Measurements from ENCODE around the gene ANKH. TPM values are rescaled to one million over a fixed set of nuclear protein-coding genes. Genes with fewer than 3 reads are reported as not detected.
"Not testable (repeated sequence)": the region's sequence is repeated elsewhere in the genome, so short reads cannot be mapped to it uniquely, and the experiment has no call there.

ANKH gene
- total and polyA plus RNA-seq, 10 donors: 9.0 to 87.3 (median 46.7) TPM

GRCh38 chr5:14880688-14881087 lies 9.1 kb upstream of the ANKH start:
- H3K27ac ChIP-seq: no peak overlapping the region
- peaks cover 0 to 16% (median 0%) of the 10 kb centered on the region in 7 donors for H3K27me3 ChIP-seq (replicated peaks in 1 of 7)
- intact Hi-C loops (cut with DNase I; ENCODE audit: low total_unique reads): loop anchor here (10.0 kb wide), 1 partner anchor 124 kb away; no protein-coding TSS in a partner anchor
- DNase-seq: no peak
- WGBS, 5 donors: 44 to 90% (median 77%) methylated on average over 1 of the region's 1 CpG
- H3K9me3 ChIP-seq: no peaks in the 10 kb centered on the region
- no peaks in the 10 kb centered on the region for H3K4me1 ChIP-seq
- no peak for TF ChIP-seq POLR2AphosphoS5 (IDR thresholded peaks at IDR 0.05)
- TF ChIP-seq CTCF (IDR thresholded peaks at IDR 0.05 in 8 of 11, conservative IDR thresholded peaks at IDR 0.05 in 3 of 11): no peak
- no peak for TF ChIP-seq POLR2A (IDR thresholded peaks at IDR 0.05)
- no peak overlapping the region for H3K4me3 ChIP-seq
- no peaks in the 10 kb centered on the region for H3K36me3 ChIP-seq

DNA sequence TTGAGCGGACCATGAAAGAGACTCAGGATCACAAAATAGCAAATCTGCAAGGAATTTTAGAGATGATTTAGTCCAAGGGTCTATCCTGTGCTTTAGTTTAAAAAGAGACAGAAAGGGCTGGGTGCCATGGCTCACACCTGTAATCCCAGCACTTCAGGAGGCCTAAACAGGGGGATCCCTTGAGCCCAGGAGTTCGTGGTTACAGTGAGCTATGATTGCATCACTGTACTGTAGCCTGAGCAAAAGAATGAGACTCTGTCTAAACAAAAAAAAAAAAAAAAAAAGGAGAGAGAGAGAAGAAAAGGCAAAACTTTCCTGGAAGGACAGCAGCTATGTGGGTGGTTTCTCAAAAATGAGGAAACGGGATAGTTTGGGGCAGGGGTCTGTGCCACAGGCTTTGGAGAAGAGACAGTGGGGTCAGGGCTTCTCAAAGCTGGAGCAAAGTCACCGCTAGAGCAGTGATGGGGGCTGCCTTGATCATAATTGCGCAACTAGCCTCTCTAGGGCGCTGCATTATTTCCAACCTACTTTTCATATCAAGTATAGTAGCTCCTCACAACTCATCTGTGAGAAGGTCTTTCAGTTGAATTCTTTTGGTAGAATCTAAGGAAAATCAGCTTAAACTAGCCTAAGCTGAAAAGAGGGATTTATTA lies 8.5 kb upstream of the ANKH start:
- Histone ChIP-seq H3K4me3 (no peak overlapping the region), H3K4me1 (no peaks in the 10 kb centered on the region), H3K36me3 (no peaks in the 10 kb centered on the region), H3K27ac (no peak overlapping the region), H3K27me3 (replicated peaks in 1 of 7) (peaks cover 0 to 16% (median 0%) of the 10 kb centered on the region in 7 donors), H3K9me3 (no peaks in the 10 kb centered on the region)
- DNase-seq: no peak
- no peak for TF ChIP-seq POLR2AphosphoS5 (IDR thresholded peaks at IDR 0.05)
- no peak for TF ChIP-seq CTCF (IDR thresholded peaks at IDR 0.05 in 8 of 11, conservative IDR thresholded peaks at IDR 0.05 in 3 of 11)
- TF ChIP-seq POLR2A (IDR thresholded peaks at IDR 0.05): no peak
- intact Hi-C loops (cut with DNase I; ENCODE audit: low total_unique reads): loop anchor here (10.0 kb wide), 2 partner anchors 125 to 155 kb away; no protein-coding TSS in a partner anchor
- WGBS, 5 donors: 69 to 88% (median 71%) methylated on average over 6 of the region's 6 CpGs

DNA sequence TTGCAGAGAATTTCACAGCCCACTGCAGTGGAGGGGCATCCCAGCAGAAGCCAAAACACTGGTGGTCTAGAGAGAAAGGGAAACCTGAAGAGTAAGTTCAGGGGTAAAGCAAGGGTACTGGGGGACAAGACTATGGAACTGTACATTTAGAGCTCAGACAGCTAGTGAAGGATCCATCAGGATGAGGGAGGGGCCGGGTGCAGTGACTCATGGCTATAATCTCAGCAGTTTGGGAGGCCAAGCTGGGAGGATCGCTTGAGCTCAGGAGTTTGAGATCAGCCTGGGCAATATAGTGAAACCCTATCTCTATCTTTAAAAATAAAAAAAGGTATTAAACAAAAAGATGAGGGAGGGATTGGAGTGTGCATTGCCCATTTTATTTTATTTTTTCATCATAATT lies 7.8 kb upstream of the ANKH start:
- no peak for DNase-seq
- peaks cover 0 to 16% (median 0%) of the 10 kb centered on the region in 7 donors for H3K27me3 ChIP-seq (replicated peaks in 1 of 7)
- no peaks in the 10 kb centered on the region for H3K9me3 ChIP-seq
- H3K4me1 ChIP-seq: no peaks in the 10 kb centered on the region
- intact Hi-C loops (cut with DNase I; ENCODE audit: low total_unique reads): loop anchor here (10.0 kb wide), 1 partner anchor 155 kb away; no protein-coding TSS in a partner anchor
- no peaks in the 10 kb centered on the region for H3K36me3 ChIP-seq
- WGBS, 5 donors: 79 to 88% (median 82%) methylated on average over 2 of the region's 2 CpGs
- no peak overlapping the region for H3K4me3 ChIP-seq
- no peak overlapping the region for H3K27ac ChIP-seq
- no peak for TF ChIP-seq POLR2AphosphoS5 (IDR thresholded peaks at IDR 0.05)
- no peak for TF ChIP-seq CTCF (IDR thresholded peaks at IDR 0.05 in 8 of 11, conservative IDR thresholded peaks at IDR 0.05 in 3 of 11)
- TF ChIP-seq POLR2A (IDR thresholded peaks at IDR 0.05): no peak

- H3K4me1 ChIP-seq, H3K4me3 ChIP-seq, DNase-seq, H3K9me3 ChIP-seq, H3K27ac ChIP-seq, H3K36me3 ChIP-seq: not testable (repeated sequence)
- intact Hi-C loops (cut with DNase I; ENCODE audit: low total_unique reads): loop anchor here (10.0 kb wide), 1 partner anchor 153 kb away; no protein-coding TSS in a partner anchor
- WGBS, 5 donors: 88 to 97% (median 93%) methylated on average over 9 of the region's 9 CpGs
- H3K27me3 ChIP-seq (replicated peaks in 1 of 7): peaks cover 0 to 16% (median 0%) of the 10 kb centered on the region in 7 donors
Measured at GRCh38 chr5:14878192-14878591, 6.6 kb upstream of the ANKH start.
